ENCODE results near the gene SGMS2. TPM values are rescaled to one million over a fixed set of nuclear protein-coding genes. Genes with fewer than 3 reads are reported as not detected.

The SGMS2 gene
- total RNA-seq, 1 experiment from 2014 or later, result 0.72 TPM

- ChIA-PET POLR2A (no interaction called here), CTCF (interaction anchor here (1.4 kb wide), 1 partner anchor 148 kb away, joined by 3 read pairs; no protein-coding TSS in a partner anchor)
- no peak overlapping the region for H3K4me3 Mint-ChIP-seq
- peaks cover 16% of the 10 kb centered on the region for H3K27me3 Mint-ChIP-seq (ENCODE audit: low read depth)
- DNase-seq (ENCODE audit: low spot score), result no peak
- peaks cover 25% of the 10 kb centered on the region for H3K9me3 Mint-ChIP-seq
- no peak for TF ChIP-seq SP1 (CRISPR knock-in tag; conservative IDR thresholded peaks at IDR 0.05)
- TF ChIP-seq ESRRA (CRISPR knock-in tag; IDR thresholded peaks at IDR 0.05; ENCODE audit: borderline replicate concordance), result no peak
- ATAC-seq, result peak; percentile 71
- H3K4me1 Mint-ChIP-seq, result peaks cover 44% of the 10 kb centered on the region
- H3K27ac Mint-ChIP-seq, result no peak overlapping the region
- peaks cover 13% of the 10 kb centered on the region for H3K36me3 Mint-ChIP-seq
Measured at GRCh38 chr4:107906458-107907100, 81.8 kb downstream of the SGMS2 start.

- Mint-ChIP-seq H3K9me3 (peaks cover 25% of the 10 kb centered on the region), H3K27me3 (ENCODE audit: low read depth) (peaks cover 16% of the 10 kb centered on the region), H3K4me1 (peaks cover 53% of the 10 kb centered on the region), H3K4me3 (no peak overlapping the region), H3K27ac (no peak overlapping the region), H3K36me3 (peaks cover 13% of the 10 kb centered on the region)
- CTCF ChIA-PET, result interaction anchor here (0.8 kb wide), 1 partner anchor 150 kb away, joined by 3 read pairs; no protein-coding TSS in a partner anchor
- no peak for TF ChIP-seq CDX4 (CRISPR knock-in tag; IDR thresholded peaks at IDR 0.05; ENCODE audit: borderline replicate concordance)
- TF ChIP-seq ZNF396 (CRISPR knock-in tag; IDR thresholded peaks at IDR 0.05; ENCODE audit: borderline replicate concordance), result no peak
- no peak for TF ChIP-seq EMX1 (CRISPR knock-in tag; IDR thresholded peaks at IDR 0.05)
- no peak for TF ChIP-seq ZNF423 (CRISPR knock-in tag; IDR thresholded peaks at IDR 0.05)
- no peak for TF ChIP-seq MYBL2 (CRISPR knock-in tag; IDR thresholded peaks at IDR 0.05)
- TF ChIP-seq ZNF219 (CRISPR knock-in tag; IDR thresholded peaks at IDR 0.05; ENCODE audit: borderline replicate concordance), result no peak
- no peak for TF ChIP-seq TCF7 (CRISPR knock-in tag; IDR thresholded peaks at IDR 0.05; ENCODE audit: low read depth)
- no peak for TF ChIP-seq AFF4 (CRISPR knock-in tag; IDR thresholded peaks at IDR 0.05; ENCODE audit: borderline replicate concordance)
- TF ChIP-seq PRDM15 (CRISPR knock-in tag; IDR thresholded peaks at IDR 0.05), result no peak
- no peak for TF ChIP-seq ARID4B (CRISPR knock-in tag; IDR thresholded peaks at IDR 0.05; ENCODE audit: borderline replicate concordance)
- TF ChIP-seq IRF1 (CRISPR knock-in tag; IDR thresholded peaks at IDR 0.05), result no peak
- no peak for TF ChIP-seq NFYB (CRISPR knock-in tag; conservative IDR thresholded peaks at IDR 0.05; ENCODE audit: low read depth)
- TF ChIP-seq ZNF263 (CRISPR knock-in tag; IDR thresholded peaks at IDR 0.05; ENCODE audit: low read depth), result no peak
- TF ChIP-seq GABPB1 (CRISPR knock-in tag; IDR thresholded peaks at IDR 0.05), result no peak
- no peak for TF ChIP-seq HMGXB4 (CRISPR knock-in tag; IDR thresholded peaks at IDR 0.05)
- POLR2A ChIA-PET, result no interaction called here
- DNase-seq (ENCODE audit: low spot score) (no peak), ATAC-seq (no peak)
Measured at GRCh38 chr4:107908377-107908776, 83.6 kb downstream of the SGMS2 start.
